ENCODE results near the gene PKD2. TPM values are rescaled to one million over a fixed set of nuclear protein-coding genes. Genes with fewer than 3 reads are reported as not detected.

Gene PKD2
- total and polyA plus RNA-seq, 12 donors = 6.5 to 21.5 (median 14.4) TPM

DNA sequence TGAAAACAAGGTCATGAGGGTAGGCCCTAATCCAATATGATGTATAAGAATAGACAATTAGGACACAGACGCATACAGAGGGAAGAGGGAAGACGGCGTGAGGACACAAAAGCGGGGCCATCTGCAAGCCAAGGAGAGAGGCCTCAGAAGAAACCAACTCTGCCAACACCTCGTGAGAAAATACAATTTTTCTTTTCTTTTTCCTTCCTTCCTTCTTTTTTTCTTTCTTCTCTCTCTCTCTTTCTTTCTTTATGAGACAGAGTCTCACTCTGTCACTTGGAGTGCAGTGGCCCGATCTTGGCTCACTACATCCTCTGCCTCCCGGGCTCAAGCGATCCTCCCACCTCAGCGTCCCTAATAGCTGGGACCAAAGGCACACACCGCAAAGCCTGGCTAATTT lies 1.5 kb upstream of the PKD2 start:
- no peak for ATAC-seq

DNA sequence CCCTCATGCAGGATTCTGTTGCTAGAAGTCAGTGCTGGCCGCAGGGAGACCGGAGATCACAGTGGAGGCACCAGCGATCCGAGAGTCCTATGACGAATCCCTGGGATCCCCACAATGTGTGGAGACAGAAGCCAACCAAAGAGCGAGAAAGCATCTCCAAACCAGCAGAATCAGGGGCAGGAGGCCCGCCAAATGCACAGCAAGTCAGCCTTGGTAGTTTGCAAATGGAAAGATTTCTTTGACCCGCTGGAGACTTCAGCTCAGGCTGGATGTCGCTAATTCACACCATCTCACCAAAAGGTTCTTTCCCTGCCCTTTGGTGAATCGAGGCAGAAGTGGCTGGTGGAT lies 505 bp upstream of the PKD2 start:
- H3K9me3 ChIP-seq = no peaks in the 10 kb centered on the region
- H3K4me3 ChIP-seq = peak overlapping the region in 9 of 10 donors; percentile 74 to 92 (median 80)
- DNase-seq = peak in 1 of 2 donors; percentile 11
- no peaks in the 10 kb centered on the region for H3K36me3 ChIP-seq
- intact Hi-C loops (cut with DNase I) = no loop called here
- 55 to 58% methylated on average over 10 of the region's 10 CpGs for WGBS, 2 donors
- peaks cover 7 to 53% (median 35%) of the 10 kb centered on the region in 9 donors for H3K4me1 ChIP-seq
- peak overlapping the region in 8 of 10 donors; percentile 80 to 87 (median 83) for H3K27ac ChIP-seq
- TF ChIP-seq, protein P1, sequence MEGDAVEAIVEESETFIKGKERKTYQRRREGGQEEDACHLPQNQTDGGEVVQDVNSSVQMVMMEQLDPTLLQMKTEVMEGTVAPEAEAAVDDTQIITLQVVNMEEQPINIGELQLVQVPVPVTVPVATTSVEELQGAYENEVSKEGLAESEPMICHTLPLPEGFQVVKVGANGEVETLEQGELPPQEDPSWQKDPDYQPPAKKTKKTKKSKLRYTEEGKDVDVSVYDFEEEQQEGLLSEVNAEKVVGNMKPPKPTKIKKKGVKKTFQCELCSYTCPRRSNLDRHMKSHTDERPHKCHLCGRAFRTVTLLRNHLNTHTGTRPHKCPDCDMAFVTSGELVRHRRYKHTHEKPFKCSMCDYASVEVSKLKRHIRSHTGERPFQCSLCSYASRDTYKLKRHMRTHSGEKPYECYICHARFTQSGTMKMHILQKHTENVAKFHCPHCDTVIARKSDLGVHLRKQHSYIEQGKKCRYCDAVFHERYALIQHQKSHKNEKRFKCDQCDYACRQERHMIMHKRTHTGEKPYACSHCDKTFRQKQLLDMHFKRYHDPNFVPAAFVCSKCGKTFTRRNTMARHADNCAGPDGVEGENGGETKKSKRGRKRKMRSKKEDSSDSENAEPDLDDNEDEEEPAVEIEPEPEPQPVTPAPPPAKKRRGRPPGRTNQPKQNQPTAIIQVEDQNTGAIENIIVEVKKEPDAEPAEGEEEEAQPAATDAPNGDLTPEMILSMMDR (IDR thresholded peaks at IDR 0.05) = no peak
- no peaks in the 10 kb centered on the region for H3K27me3 ChIP-seq
- peak in 1 of 8 donors; percentile 1 for ATAC-seq

More for the DNA sequence above, 1.5 kb upstream of the PKD2 start:
- WGBS, 2 donors = 97 to 98% methylated on average over 10 of the region's 10 CpGs
- Histone ChIP-seq H3K9me3 (no peaks in the 10 kb centered on the region), H3K4me3 (no peak overlapping the region), H3K36me3 (no peaks in the 10 kb centered on the region), H3K27me3 (no peaks in the 10 kb centered on the region), H3K27ac (no peak overlapping the region), H3K4me1 (peaks cover 6 to 48% (median 31%) of the 10 kb centered on the region in 9 donors)
- intact Hi-C loops (cut with DNase I) = no loop called here
- TF ChIP-seq, protein P1 (IDR thresholded peaks at IDR 0.05) = no peak
- no peak for DNase-seq

DNA sequence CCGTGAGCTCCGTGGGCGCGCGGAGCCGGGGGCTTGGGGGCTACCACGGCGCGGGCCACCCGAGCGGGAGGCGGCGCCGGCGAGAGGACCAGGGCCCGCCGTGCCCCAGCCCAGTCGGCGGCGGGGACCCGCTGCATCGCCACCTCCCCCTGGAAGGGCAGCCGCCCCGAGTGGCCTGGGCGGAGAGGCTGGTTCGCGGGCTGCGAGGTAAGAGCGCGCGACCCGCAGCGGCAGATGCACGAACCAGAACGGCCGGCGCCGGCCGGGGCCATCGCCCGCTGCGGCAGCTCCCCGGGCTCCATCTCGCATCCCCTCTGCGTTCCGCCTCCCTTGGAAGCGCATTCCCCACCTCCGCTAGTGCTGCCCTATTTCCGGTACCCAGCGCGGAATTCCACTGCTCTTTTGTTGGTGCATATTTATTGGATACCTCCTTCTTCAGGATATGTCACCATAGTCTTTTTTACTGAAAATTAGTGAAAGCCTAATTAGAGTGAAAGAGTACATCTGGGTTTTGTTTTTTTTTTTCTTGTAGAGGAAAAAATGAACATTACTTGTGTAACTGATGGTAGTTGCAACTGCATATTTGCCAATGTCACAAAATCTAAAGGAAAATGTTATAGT lies 797 bp downstream of the PKD2 start:
- Histone ChIP-seq H3K27ac (peak overlapping the region; percentile 51 to 87 (median 83)), H3K4me1 (peaks cover 7 to 60% (median 37%) of the 10 kb centered on the region in 9 donors)

DNA sequence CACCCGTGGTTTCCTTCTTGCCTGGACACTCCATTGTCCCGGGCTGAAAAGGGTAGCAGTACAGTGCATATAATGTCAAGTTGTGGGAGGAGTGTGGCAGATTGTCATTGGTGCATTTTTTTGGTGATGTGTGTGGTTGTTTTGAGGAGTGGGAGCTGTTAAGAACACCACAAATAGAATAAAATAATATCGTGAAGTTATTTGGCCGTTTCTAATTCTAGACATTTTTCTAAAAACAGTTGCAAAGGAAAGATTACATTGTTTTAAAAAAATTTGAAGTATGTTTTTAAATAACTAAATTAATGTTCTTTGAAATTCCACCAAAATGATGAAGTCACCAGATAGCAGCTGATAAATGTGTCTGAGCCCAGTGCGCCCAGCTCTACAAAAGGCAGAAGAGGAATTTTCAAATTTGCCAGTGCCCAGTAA lies 1.3 kb downstream of the PKD2 start:
- intact Hi-C loops (cut with DNase I) = no loop called here

More for the DNA sequence above, 797 bp downstream of the PKD2 start:
- Histone ChIP-seq H3K4me3 (peak overlapping the region; percentile 73 to 92 (median 80)), H3K36me3 (no peaks in the 10 kb centered on the region), H3K9me3 (no peaks in the 10 kb centered on the region), H3K27me3 (no peaks in the 10 kb centered on the region)
- TF ChIP-seq, protein P1 (IDR thresholded peaks at IDR 0.05) = no peak
- peak; percentile 30 to 41 for DNase-seq
- intact Hi-C loops (cut with DNase I) = no loop called here
- 0 to 1% methylated on average over 48 to 51 of the region's 51 CpGs for WGBS, 2 donors
- peak; percentile 33 to 57 (median 43) for ATAC-seq

More for the DNA sequence above, 1.3 kb downstream of the PKD2 start:
- WGBS, 2 donors = 18 to 21% methylated on average over 5 of the region's 5 CpGs
- Histone ChIP-seq H3K9me3 (no peaks in the 10 kb centered on the region), H3K4me3 (peak overlapping the region; percentile 73 to 92 (median 80)), H3K27me3 (no peaks in the 10 kb centered on the region), H3K27ac (peak overlapping the region in 6 of 10 donors; percentile 80 to 87 (median 84)), H3K36me3 (no peaks in the 10 kb centered on the region), H3K4me1 (peaks cover 7 to 63% (median 42%) of the 10 kb centered on the region in 9 donors)
- TF ChIP-seq, protein P1 (IDR thresholded peaks at IDR 0.05) = no peak
- DNase-seq = no peak
- peak in 1 of 8 donors; percentile 46 for ATAC-seq
